ENCODE results near the gene COMP.

COMP gene

DNA sequence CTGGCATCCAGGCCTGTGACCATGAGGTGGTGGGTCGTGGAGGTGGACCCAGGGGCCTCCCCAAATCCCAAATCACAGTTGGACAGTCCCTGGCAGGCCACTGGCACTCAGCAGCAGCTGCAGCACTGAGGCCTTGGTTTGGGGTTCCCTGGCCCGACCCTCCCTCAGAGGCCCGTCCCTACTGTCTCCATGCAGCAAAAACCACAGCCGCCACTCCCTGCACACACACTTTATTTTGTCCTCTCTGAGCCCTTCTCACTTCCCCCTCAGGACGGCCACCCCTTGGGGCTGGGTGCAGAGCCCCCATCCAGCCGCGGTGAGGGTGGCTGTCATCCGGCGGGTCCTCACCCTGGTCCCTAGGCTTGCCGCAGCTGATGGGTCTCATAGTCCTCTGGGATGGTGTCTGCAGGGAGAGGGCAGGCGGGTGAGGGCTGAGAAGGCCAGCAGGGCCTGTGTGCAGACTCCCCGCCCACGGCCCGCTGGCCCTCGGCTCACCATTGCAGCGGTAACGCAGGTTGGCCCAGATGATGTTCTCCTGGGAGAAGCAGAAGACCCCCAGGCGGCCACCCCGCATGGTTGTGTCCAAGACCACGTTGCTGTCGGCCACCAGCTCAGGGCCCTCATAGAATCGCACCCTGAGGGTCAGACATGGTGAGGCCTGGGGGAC is 8.4 kb downstream of the COMP start:
- no peak for DNase-seq

- no peak for DNase-seq
Observed at GRCh38 chr19:18781885-18782527, 9.1 kb downstream of the COMP start.

DNA sequence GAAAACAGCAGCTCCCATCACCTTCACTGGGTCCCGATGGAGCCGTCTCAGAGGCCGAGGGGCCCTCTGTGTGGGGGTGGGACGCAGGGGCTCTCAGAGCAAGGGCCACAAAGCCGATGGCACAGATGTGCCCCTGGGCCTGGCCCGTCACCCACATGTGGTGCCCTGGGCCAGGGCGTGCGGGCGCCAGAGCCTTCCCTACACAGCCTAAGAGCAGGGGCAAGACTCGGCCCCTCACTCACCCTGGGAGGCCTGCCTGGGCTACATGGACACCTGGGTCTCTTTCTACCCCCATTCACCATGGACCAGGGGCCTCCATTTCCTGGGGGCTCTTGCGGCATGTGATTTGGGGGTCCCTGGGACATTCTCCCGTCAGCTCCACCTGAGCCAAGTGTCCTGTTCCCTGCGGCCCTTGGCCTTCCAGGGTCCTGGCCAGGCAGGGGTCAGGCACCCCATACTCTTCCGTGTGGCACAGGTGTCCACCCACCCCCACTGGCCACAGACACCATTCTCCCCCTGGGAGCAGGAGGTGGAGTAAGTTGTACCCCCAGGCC is 10.0 kb downstream of the COMP start:
- no peak for DNase-seq

DNA sequence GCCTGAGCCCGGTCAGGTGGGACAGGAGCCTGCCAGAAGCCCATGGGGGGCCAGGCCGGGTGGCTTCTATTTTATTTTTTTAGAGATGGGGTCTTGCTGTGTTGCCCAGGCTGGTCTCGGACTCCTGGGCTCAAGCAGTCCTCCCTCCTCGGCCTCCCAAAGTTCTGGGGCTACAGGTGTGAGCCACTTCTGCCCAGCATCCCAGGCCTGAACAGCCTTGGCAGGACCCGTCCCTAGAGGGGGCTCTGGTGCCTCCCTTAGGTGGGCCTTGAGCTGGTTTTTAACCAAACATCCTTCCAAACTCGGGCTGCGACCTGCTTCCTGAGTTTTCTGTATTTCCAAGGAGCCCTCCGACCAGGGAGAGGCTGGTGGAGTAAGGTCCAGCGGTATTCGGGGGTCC is 10.5 kb downstream of the COMP start:
- DNase-seq, result no peak

DNA sequence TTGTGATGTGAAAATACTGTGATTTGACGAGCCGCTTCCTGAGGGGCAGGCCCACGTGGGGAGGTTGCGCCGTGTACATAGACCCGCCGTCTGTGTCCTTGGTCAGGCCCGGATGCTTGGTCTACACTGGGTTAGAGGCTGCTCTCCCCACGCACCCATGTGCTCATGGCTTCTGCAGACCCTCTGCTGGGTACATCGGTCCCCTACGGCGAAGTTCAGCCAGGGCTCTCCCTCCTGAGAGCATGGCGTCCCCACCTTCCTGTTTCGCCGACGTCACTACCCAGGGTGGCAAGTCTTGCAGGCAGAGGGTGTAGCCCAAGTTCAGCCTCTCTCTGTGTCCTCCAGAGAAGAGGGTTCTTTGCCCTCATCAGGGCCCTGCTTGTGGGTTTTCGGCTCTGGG is 11.0 kb downstream of the COMP start:
- DNase-seq, result no peak

DNA sequence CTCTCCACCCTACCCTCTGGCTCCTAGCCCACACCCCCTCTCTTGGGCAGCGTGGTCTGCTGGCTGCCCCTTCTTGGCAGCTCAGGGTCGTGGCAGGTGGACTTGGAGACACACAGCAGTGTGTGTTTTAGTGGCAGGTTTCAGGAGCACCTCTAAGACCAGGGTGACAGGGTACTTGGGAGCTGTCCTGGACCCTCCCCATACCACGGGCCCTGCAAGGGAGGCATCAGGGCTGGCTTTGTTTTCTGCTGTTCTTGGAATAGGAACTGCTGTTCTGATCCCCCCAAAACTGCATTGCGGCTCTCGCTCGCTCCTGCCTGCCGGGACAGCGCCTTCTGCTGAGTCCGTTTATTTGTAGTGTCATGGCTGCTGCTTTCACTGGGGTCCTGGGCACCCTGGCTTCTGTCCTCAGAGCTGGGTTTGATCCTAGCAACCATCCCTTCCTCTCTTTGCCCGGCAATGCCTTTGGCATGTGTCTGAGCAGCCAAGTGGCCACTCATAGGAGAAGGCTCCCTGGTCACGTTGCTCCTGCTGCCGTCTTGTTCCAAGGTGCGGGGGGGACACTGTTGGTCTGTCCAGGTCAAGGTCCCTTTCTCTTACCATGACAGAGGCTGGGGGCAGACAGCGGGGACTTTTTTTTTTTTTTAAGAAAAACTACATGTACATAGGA is 12.1 kb downstream of the COMP start:
- no peak for DNase-seq

- DNase-seq, result no peak
Observed at GRCh38 chr19:18778076-18778389, 13.1 kb downstream of the COMP start.

DNA sequence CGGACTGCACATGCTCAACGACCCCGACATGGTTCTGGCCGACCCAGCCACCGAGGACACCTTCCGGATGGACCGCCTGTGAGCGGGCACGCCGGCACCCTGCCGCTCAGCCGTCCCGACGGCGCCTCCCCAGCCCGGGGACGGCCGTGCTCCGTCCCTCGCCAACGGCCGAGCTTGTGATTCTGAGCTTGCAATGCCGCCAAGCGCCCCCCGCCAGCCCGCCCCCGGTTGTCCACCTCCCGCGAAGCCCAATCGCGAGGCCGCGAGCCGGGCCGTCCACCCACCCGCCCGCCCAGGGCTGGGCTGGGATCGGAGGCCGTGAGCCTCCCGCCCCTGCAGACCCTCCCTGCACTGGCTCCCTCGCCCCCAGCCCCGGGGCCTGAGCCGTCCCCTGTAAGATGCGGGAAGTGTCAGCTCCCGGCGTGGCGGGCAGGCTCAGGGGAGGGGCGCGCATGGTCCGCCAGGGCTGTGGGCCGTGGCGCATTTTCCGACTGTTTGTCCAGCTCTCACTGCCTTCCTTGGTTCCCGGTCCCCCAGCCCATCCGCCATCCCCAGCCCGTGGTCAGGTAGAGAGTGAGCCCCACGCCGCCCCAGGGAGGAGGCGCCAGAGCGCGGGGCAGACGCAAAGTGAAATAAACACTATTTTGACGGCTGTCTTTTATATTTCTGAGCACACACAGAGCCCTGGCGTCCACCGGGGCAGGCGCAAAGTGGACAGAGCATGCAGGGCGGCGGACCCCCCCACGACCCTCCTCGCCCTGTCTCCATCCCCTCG is 13.6 kb downstream of the COMP start:
- no peak for DNase-seq

DNA sequence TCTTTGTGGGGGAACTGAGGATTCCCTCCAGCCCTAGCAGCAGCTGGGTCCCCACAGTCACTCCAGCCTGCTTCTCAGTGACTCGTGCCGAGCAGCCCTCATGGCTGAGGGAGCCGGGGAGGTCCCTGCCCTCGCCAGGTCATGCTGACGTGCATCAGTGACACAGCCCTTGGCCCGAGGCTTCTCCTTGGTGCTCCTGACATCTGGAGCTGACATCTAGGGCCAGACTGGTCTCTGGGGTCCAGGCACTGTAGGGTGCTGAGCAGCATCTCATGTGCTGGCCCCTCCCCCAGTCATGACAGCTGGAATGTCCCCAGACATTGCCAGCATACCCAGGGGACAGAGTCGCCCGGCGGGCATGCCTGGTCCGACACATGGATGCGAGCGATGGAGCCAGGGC is 14.4 kb downstream of the COMP start:
- DNase-seq, result peak; percentile 22

- peak; percentile 63 for DNase-seq
Observed at GRCh38 chr19:18776288-18776594, 14.9 kb downstream of the COMP start.

GRCh38 chr19:18775586-18776287 is 15.4 kb downstream of the COMP start:
- peak; percentile 46 for DNase-seq

GRCh38 chr19:18774782-18775444 is 16.2 kb downstream of the COMP start:
- DNase-seq, result no peak

DNA sequence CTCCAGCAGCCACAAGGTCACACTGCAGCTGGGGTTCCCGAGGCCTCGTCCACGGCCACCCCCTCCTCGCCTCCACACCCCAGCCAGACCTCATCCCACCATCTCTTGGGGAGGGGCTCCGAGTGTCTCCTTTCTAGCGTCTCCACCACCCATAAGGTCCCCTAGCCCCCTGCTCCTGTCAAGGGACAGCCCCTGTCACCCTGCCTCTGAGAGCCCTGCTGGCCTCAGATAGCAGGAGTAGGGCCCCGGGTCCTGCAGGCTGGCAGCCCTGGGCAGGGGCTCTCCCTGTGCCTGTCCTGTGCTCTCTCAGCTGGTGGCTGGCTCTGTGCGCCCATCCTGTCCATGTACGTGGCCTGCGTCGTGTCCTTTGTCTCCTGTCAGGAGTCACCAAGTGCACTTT is 17.0 kb downstream of the COMP start:
- no peak for DNase-seq

- DNase-seq, result no peak
Observed at GRCh38 chr19:18773682-18774081, 17.4 kb downstream of the COMP start.

DNA sequence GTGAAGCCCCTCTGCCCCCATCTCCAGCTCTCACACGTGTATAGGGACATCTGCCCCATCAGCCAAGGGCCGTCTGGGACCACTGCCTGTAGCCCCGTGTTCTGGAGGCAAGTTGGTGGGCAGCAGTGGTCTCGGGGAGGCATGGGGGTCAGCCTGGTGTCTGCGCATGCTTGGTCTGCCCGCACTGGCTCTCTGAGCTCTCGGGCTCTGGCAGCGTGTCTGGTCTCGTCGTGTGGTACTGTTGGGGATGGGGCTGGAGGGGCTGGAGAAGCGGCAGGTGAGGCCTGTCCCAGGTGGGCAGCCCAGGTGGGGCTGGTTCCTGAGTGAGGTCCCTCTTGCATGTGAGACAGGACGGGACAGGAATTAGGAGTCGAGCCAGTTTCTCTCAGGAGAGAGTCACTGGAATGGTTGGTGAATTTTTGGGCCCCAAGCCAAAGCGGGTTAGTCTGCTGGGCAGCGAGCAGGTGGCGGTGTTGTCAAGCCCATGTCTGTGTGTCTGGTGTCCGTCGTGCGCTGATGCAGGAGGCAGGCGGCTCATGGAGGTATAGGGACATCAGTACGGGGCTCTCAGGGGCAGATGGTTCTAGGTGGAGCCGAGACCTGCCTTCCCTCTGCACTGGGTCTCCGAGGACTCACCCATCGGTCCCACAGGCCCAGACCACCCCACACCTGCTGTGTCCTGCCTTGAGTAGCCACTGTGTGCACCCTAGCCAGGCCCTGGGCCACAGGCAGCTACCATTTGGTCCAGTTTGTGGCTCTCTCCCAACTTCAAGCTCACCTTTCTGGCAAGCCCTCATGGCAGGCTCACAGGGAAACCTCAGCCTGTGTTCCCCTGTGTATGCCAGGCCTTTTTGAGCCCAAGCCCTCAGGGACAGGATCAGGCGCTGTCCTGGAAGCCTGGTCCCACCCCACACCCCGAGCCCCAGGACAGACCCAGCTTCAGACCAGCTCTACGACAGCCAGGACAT is 18.2 kb downstream of the COMP start:
- DNase-seq, result no peak

GRCh38 chr19:18771328-18772242 is 19.5 kb downstream of the COMP start:
- no peak for DNase-seq

DNA sequence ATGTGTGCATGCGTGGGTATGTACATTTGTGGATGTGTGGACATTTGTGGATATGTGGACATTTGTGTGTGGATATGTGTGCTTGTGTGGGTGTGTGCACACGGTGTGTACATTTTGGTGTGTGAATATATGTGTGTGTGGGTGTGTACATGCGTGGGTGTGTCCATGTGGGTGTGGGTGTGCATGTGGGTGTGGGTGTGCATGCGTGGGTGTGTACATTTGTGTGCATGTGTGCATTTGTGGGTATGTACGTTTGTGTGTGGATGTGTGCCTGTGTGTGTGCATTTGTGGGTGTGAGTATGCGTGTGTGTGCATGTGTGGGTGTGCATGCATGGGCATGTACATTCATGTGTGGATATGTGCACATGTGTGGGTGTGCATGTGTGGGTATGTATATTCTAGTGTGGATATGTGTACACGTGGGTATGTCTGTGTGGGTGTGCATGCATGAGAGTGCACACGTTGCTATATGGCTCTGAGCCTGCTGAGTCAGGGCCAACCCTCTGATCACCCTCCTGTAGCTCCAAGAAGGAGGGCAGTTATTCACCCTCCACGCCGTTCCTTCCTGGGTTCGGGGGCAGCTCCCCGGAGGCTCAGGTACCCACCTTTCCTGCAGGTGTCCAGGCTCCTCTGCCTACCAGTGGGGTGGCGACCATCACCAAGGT is 20.3 kb downstream of the COMP start:
- no peak for DNase-seq

DNA sequence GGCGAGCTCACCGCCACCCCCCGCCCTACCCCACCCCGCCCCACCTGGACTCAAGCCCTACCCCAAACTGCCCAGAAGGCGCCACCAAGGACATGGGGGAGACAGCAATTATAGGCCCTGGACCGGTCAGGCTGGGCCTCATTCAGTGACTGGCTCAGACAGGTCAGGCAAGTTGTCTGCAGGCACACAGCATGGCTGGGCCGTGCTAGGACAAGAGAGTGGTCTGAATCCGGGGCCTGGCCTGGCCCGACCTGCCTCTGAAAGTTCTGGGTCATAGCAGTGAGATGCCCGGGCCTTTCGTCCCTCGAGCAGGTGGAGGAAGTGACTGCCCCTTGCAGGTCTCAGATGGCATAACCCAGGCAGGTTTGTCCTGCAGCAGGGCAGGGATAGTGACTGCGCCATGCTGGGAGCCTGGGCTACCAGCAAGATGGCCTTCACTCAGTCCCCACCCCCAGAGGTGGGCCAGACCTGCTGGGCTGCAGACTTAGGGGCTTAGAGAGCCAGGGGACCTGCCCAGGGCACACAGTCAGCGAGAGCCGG is 21.0 kb downstream of the COMP start:
- no peak for DNase-seq
